Vagina (tissue), 2 donors: ENCODE results near the gene SP7.

Experiments
- CTCF ChIP-seq, 3 experiments: fragments of 450-650 bp in 2 of 3; fragments of 200-600 bp in 1 of 3; sonication (generic) in 1 of 3; IDR thresholded peaks; one replicate each; pipeline ENCODE4 v1.5.1; 2017 to 2019; ENCODE audit warnings: antibody characterized with exemption in 3 of 3, mild to moderate bottlenecking in 2 of 3, moderate library complexity in 2 of 3
- POLR2A ChIP-seq, 2 donors: fragments of 450-650 bp; IDR thresholded peaks; one replicate each; pipeline ENCODE4 v1.6.1; 2017; ENCODE audit warnings: antibody characterized with exemption in 2 of 2, mild to moderate bottlenecking in 2 of 2, moderate library complexity in 2 of 2

GRCh38 chr12:53328043-53328435, 8.1 kb downstream of the SP7 start:
- no peak for TF ChIP-seq CTCF (IDR thresholded peaks at IDR 0.05)
- no peak for TF ChIP-seq POLR2A (IDR thresholded peaks at IDR 0.05)
